GM21576 (cell line): ENCODE data around the gene RIBC1.
A peak's percentile ranks its signal among the peaks of the same experiment; 100 is the strongest.
"Not testable (repeated sequence)": the region's sequence is repeated elsewhere in the genome, so short reads cannot be mapped to it uniquely, and the experiment has no call there.

ENCODE experiments used
- ATAC-seq: cut with Tn5 transposase; IDR thresholded peaks from one replicate; pipeline ENCODE4 v1.9.1; 2021; ENCODE audit warnings: mild to moderate bottlenecking, moderate library complexity; ENCODE audit not compliant: unreplicated experiment

The RIBC1 gene

GRCh38 chrX:53435997-53436396 is 13.3 kb downstream of the RIBC1 start:
- peak; percentile 66 for ATAC-seq

GRCh38 chrX:53437206-53437605 is 14.5 kb downstream of the RIBC1 start:
- ATAC-seq, result no peak

GRCh38 chrX:53438174-53438831 is 15.6 kb downstream of the RIBC1 start:
- ATAC-seq, result no peak

GRCh38 chrX:53438832-53439230 is 16.2 kb downstream of the RIBC1 start:
- ATAC-seq, result no peak

GRCh38 chrX:53440101-53440500 is 17.4 kb downstream of the RIBC1 start:
- ATAC-seq, result no peak

- no peak for ATAC-seq
These were observed 18.2 kb downstream of the RIBC1 start for GRCh38 chrX:53440621-53441517.

- ATAC-seq, result no peak
These were observed 19.1 kb downstream of the RIBC1 start for GRCh38 chrX:53441531-53442321.

- ATAC-seq, result no peak
These were observed 19.6 kb downstream of the RIBC1 start for GRCh38 chrX:53442322-53442631.

- ATAC-seq, result no peak
These were observed 23.3 kb downstream of the RIBC1 start for GRCh38 chrX:53445977-53446376.

- ATAC-seq, result no peak
These were observed 24.8 kb downstream of the RIBC1 start for GRCh38 chrX:53447441-53447840.

GRCh38 chrX:53449632-53450031 is 27.0 kb downstream of the RIBC1 start:
- no peak for ATAC-seq

- no peak for ATAC-seq
These were observed 30.1 kb downstream of the RIBC1 start for GRCh38 chrX:53452812-53453211.

- no peak for ATAC-seq
These were observed 33.6 kb downstream of the RIBC1 start for GRCh38 chrX:53456254-53456653.

GRCh38 chrX:53458082-53458481 is 35.4 kb downstream of the RIBC1 start:
- ATAC-seq, result no peak

- not testable (repeated sequence) for ATAC-seq
These were observed 46.0 kb downstream of the RIBC1 start for GRCh38 chrX:53468659-53469058.

- no peak for ATAC-seq
These were observed 48.7 kb downstream of the RIBC1 start for GRCh38 chrX:53471346-53471745.

- ATAC-seq, result no peak
These were observed 52.0 kb downstream of the RIBC1 start for GRCh38 chrX:53474707-53475106.

GRCh38 chrX:53476371-53476770 is 53.7 kb downstream of the RIBC1 start:
- no peak for ATAC-seq

GRCh38 chrX:53479301-53479700 is 56.6 kb downstream of the RIBC1 start:
- no peak for ATAC-seq
